Measurements from ENCODE around the gene KYNU.

GRCh38 chr2:142901780-142902179, 24.3 kb downstream of the KYNU start:
- no peak for TF ChIP-seq CTCF (IDR thresholded peaks at IDR 0.05)
- TF ChIP-seq EP300 (IDR thresholded peaks at IDR 0.05): no peak
